ENCODE data around the gene NTM.

NTM gene

DNA sequence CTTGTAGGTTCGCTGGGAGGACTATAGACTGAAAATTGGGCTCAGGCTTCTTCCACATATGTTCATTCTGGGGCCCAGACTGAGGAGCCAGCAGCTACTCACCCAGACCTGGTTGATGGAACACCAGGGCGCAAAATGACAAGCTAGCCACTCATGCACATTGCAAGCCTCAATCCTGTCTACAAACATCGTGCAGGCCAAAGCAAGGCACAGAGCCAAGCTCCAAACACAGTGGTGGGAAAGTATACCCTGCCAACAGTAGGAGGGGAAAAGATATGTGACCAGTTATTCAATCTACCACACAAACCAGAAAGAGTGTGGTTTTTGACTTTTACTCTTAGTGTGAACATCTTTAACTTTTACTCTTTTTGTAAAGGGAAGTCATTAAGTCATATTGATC, 660.5 kb downstream of the NTM start:
- peak in 2 of 56 donors; percentile 14 to 38 for DNase-seq

DNA sequence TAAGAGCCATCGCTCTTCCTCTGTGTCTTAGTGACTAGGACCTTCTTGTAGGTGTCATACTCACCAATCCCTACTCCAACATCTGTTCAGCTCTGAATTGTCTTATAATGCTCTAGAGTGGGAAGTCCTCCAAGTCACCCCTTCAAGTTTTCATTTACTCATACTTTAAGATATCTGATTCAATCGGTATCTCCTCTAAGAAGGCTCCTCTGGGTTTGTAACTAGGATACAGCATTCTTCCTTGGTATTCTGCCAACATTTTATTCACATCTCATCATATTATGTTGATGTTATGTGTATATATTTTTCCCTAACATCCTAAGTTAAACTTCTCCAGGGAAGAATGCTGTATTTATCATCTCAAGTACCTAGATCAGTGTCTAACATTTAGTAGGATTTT, 662.1 kb downstream of the NTM start:
- no peak for DNase-seq

DNA sequence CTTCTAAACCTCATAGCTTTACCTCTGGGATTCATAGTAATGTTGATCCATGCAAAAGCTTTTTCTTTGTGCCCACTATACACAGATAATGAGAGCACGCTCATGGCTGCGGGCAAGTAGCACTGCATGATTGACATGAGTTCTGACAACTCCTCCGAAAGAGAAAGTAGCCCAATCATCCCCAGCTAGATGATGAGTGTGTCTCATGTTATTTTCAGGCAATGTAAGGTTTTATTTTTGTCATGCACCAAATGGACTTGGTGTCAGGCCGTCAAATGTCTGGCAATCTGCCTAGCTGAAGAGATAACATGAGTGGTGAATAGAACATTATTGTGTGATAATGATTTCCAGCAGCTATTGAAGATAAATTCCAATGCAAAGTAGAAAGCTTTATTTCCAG, 662.6 kb downstream of the NTM start:
- DNase-seq, result peak in 3 of 56 donors; percentile 13 to 43 (median 36)

DNA sequence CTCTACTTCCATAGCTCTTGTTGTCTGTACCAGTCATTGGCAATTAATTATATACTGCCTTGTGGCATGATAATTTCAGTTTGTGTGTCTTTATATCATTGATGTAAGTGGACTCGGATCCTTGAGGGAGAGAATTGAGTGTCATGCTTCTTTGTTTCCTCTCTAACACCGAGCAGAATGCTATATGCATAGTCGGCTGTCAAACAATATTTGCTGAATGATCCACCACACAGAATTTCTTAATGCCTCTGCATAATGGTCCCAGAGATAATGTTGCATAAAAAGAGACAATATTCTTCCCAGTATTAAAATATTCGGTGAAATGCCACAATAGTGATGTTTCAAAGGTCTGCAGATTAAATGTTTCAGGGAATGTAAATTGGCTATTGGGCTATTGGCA, 664.8 kb downstream of the NTM start:
- DNase-seq, result no peak

DNA sequence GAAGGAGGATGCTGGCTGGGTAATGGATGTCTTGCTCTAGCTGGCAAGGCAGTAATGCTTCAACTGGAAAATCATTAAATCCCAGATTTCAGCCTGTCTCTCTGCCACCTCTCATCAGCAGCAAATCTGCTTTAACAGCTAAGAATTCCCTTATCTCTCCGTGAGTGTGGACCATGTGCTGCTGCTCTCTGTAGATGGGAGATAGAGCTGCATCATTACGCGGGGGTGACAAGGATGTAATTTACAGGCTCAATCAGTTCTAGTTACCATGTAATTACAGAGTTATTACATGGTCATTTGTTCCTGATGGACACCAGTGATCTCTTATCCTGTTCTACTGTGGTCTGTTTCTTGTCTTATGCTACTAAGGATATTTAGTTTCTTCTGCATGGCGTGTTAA, 665.4 kb downstream of the NTM start:
- DNase-seq, result no peak

DNA sequence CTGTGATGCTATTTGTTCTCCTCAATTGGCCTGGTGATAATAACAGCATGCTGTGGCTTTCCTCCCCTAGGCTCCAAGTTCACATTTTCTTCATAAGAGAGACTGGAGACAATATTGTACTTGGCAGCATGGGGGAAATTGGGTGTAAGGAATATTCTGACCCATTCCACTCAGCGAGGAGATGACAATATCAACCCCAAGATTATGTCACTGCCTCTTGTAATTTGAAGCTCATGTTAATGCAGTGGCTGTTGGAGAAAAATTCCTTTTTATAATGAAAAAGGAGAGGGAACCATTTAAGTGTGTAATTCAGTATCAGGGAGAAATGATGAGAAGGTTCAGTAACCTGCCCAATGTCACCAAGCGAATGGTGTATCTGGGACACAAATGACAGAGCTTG, 665.8 kb downstream of the NTM start:
- DNase-seq, result no peak

DNA sequence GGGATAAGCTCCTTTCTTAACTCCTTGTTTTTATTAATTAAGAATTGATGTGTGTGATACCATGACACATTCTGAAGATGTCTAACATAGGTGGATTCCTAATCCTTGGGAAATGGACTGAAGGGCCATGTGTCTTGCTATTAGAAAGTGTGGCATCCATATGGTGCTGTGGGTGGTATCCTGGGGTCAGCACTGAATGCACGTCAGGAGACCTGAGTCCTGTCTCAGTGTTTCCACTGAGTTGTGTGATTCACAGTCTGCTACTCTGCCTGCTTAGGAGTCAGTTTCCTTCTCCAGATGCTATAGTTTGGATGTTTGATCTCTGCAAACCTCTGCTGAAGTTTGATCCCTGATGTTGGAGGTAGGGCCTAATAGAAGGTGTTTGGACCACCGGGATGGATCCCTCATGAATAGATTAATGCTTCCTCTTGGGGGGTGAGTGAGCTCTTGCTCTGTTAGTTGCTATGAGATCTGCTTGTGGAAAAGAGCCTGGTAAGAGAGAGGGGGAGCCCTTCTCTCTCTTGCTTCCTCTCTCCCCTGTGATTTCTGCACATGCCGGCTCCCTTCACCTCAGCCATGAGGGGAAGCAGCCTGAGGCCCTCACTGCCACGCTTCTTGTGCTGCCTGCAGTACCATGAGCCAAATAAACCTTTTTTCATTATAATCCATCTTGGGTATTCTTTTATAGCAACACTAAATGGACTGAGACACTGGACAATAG, 666.5 kb downstream of the NTM start:
- no peak for DNase-seq

DNA sequence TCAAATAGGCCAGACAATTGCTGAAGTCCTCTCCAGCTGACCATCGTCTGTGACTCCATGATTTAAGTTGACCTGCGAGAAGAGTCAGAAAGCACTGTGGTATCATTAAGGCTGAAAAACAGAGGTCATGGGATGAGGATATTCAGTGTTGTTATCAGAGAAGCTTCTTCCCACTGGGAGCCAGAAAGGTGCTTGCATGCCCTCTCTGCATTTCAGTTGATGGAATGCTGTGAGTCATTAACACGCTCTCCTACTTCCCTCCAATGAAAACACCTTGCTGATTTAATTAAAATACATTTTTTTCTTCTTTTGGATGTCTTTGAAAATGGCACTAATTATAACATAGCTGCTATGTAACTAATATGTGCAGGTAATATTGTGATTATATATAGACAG, 667.0 kb downstream of the NTM start:
- no peak for DNase-seq

DNA sequence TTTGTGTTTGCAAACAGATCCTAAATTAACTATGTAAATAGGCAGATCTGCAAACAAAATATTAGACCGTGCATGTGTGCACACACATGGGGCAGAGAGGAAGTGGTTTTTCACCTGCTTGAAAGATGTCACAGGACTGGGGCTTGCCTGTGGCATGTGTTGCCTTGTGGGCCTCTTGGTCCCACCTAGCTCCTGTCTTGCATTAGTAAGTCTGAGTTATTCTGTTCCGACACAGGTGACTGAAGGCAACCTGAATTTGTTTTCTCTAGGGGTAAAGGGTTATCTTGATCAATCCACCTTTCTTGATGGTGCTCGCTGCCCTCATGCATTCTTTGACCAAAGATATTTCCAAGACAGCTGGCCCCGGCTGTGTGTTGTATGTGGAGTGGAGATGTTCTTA, 667.5 kb downstream of the NTM start:
- no peak for DNase-seq

DNA sequence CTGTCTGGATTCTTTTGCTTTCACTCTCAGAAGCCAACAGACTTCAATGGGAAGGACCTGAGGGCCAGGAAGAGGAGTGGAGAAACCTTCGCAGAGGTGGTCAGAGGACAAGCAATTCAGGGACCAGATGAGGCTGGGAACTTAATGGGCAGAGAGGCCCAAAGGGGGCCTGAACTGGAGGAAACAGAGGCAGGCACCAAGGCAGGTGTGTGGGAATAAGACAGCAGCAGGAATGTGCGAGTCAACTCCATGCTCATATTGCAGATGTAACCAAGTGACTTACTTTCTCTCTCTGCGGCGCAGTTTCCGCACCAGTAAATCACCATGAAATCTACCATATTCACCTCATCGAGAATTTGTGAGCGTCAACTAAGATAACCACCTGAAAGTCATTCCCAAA, 669.1 kb downstream of the NTM start:
- DNase-seq, result no peak

DNA sequence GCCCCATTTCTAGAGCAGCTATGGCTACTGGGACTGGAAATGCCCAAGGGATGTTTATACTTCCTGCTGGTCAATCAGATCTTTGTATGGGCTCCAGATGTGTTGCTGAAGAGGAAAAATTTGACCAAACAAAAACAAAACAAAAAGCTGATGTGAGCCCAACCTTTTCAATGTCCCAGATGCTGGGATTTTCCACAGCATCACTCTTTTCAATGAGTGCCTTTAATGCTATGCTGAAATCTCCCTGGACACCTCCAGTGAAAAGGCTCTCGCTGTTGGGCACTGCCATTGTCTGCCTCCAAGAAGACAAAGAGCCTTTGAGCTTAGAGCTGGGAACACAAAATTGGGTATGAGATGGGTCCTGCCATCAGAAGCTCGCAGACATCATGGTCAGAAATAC, 671.9 kb downstream of the NTM start:
- peak in 6 of 56 donors; percentile 8 to 64 (median 24) for DNase-seq

DNA sequence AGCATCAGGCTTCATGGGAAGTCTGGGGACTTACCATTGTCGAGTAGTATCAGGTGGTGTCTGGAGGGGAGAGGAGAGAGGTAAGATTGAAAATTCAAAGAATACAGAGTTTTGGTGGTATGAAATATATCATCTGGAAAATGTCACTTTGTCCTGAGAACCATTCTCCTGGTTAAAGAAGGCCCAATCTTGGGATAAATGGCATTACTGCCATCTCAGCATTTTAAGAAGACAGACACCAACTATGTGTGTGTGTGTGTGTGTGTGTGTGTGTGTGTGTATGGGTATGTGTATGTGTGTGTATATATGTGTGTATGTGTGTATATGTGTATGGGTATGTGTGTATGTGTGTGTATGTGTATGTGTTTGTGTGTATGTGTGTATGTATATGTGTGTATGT, 673.3 kb downstream of the NTM start:
- no peak for DNase-seq

DNA sequence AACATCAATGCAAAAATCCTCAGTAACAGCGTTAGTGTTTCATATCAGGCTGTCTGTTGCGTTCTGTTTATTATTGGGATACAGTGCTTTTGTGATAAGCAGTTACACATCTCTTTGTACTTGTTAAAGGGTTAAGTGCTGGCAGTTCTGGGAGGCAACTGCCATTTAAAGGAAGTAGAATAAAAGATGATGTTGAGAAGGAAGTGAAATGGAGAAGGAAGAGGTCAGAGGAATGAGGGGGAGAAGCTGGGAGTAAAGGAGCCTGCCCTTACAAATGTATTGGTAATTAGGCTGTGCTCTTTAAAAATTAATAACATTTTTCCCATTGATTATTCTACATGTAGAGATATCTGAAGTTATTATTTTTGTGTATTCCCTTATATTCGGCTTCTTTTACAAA, 674.7 kb downstream of the NTM start:
- no peak for DNase-seq

DNA sequence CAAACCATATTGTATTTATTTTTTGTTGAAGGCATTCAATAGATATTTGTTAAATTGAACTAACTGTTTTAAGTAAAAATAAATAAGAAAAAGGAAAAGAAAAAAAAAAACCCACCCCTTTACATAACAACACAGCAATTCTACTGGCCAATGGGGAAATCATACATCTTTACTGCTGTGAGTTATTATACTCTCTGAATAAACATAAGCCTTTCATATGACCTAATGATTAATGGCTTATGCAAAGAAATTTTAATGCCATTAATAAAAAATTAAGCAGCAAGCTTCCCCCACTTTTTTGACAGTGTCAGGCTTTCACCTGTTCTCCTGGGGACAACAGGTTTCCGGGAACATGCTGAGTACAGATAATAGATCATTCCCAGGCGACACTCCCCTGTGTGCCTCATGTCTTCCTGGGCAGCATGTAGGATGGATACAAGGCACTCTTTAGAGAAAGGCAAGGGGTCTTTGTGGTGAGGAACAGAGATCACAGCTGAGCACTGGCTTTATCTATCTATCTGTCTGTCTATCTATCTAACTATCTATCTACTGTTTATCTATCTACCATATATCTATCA, 676.0 kb downstream of the NTM start:
- no peak for DNase-seq

DNA sequence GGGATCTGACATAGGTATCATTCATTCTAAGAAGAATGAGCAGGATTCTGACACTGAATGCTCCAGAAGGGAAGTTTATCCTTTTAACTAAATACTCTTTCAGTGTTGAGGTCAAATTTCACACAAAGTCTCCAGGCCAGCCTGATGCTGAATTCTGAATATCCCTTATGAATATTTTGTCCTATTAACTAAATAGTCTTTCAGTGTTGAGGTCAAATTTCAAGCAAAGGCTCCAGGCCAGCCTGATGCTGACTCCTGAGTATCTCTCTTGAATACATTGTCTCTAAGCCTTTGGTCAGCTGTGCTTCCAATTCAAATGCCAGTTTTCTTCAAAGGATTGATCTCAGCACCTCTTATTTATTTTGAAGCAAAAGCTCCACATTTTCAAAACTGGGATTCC, 676.8 kb downstream of the NTM start:
- no peak for DNase-seq

DNA sequence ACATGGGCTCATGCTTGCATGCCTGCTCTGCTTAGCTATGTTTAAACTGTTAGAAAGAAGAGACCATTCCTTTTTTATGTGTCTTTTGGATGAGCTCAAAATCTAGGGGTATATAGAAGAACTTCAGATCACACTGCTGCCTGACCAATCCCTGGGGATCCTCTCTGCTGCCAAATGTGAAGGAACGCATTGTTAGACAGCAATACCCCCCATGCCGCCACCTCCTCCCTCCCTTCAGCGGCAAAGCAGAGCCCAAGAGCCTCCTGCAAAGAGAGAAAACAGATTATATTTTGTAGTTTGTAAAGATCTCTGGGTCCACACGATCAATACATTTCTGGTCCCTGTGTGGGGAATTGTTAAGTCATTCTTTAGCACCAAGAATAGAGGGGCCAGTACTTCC, 677.6 kb downstream of the NTM start:
- peak in 2 of 56 donors; percentile 12 to 25 for DNase-seq

DNA sequence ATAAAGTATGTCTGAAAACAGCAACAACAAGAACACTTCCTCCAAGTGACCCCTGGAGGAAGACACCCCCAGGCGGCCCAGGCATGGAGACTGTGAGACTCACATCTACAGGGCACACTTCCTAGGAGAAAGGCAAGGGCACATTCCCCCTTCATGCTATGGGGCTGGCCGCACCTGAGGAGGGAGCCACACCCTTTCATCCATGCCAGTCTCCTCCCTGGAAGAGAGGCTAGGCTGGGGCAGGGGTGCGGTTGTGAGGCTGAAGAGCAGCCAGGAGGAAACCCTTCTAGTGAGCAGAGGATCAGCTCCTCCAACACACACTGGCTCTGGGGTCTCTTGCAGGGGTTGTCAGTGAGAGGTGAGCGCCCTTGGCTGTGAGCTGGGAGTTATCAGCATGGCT, 678.8 kb downstream of the NTM start:
- DNase-seq, result no peak

DNA sequence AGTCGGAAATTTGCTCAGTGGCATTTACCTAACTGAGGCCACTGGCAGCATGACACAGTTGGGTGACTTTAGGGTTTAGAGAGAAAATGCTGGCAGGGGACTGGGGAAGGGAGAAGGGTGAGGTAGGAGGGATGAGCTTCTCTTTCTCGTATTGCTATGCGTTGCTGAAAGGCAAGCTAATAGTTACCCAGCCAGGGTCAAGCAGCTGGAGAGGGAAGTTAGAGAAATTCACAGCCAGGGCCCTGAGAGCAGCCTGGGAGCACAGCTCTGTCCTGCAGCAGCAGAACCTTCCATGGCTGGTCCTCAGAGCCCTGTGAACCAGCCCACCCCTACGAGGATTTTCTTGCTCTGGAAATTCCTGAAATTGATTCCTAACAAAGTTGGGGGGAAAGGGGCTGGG, 679.6 kb downstream of the NTM start:
- DNase-seq, result no peak

DNA sequence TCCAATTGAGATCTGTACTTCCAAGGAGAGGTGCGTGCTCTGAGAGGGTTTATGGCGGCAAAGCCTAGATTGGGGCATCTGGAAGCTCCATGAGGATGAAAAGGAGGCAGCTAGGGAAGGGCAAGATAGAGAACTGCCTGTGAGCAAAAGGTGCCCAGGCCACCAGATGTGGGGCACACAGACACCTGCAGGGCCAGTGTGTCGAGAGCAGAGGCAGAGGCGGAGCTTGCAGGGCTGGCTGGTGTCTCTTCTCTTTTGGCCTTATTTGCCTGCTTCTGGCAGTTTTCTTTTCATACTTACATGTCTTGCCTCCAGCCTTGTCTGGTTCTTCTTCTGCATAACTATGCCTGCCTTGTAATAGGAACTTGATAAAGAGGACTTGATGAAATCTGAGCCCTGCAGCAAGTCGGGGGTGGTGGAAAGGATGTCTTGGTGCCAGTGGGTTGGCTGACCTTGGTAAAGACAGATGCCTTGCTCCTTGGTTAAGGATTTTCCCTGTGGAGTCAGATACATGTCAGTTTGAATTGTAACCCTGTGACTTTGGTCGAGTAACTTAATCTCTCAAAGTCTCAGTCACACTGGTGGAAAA, 680.3 kb downstream of the NTM start:
- DNase-seq, result no peak

DNA sequence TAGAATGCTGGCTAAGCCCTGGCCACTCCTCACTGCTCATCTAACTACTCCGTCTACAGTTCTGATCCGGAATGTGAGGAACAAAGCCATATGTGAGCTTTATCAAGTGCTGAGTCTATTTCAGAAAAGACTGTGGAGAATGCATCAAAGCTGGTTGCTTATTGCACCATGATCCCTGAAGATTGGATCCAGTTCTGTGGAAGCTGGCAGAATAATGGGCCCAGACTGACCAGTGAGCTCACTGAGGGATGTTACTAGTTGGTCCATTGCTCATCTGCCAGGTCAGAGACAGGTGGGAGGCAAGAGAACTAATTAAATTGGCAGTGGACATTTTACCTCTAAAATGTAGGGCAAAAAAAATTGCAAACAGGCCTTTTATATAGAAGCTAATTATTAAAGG, 681.3 kb downstream of the NTM start:
- no peak for DNase-seq

DNA sequence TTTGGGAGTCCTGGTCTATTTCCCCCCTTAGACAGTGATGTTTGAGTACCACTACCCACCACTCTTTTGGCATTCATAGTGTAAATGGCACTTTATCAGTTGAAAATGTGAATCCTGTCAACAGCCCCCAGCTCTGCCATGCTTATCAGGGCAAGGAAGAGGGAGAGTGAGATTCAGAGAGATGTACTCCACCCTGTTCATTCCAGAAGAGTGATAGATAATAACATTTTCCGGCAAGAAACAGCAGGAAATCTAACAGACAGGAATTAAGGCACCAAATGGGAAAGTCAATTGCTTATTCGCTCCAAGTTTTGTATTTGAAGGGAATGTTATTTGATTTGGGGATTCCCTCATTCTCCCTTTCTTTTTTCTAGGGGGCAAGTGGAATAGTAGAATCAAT, 681.9 kb downstream of the NTM start:
- no peak for DNase-seq

DNA sequence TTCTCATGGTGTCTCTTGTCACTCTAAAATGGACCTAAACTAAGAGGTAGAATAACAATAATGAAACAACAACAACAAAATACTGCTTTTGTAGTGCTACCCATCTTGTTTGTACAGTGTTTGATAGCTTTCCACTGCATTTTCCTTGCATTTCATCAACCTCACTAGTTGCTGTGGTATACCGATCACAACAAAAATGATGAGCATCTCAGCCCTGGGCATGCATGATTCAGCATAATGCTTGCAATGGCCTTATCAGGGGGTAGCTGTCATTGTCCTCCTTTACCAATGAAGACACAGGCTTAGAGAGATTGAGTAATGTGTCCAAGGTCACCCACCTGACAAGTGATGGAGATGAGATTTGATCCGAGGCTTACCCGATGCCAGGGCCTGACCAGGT, 682.5 kb downstream of the NTM start:
- no peak for DNase-seq

DNA sequence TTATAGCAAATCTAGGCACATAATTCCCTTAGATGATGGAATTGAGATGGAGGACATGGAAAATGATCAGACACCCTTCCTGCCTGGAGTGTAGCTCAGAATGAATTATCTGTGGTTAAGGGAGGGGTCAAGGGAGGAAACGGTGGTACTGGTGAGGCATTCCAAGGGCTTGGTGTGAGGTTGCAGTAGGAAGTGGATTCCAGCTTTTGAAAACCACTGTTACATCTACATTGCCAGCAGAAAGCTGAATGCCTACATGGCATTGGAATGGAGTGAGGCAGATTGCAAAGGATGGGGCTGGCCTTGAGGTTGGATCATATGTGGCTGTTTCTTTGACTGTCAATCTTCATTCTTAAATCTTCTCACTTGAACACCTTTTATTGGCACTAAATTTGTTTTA, 684.4 kb downstream of the NTM start:
- DNase-seq, result no peak

All from amygdala (tissue), 56 donors.